Ectodermal cell (in vitro differentiated cells): ENCODE data around the gene SEC14L1.

Source experiments
- H3K27ac ChIP-seq: 2 replicates; pipeline ENCODE4 v1.7.0; 2013; ENCODE audit warnings: mild to moderate bottlenecking, low read depth, low read length; ENCODE audit not compliant: insufficient read depth, poor library complexity, severe bottlenecking
- H3K27me3 ChIP-seq: 2 replicates; pipeline ENCODE4 v1.7.0; 2013; ENCODE audit warnings: mild to moderate bottlenecking, low read length; ENCODE audit not compliant: insufficient read depth, control insufficient read depth, poor library complexity, severe bottlenecking
- H3K36me3 ChIP-seq: one replicate; pipeline ENCODE4 v1.7.0; 2013; ENCODE audit warnings: low read length; ENCODE audit not compliant: control insufficient read depth, insufficient read depth
- H3K4me1 ChIP-seq: one replicate; pipeline ENCODE4 v1.7.0; 2013; ENCODE audit warnings: low read length; ENCODE audit not compliant: control insufficient read depth, insufficient read depth
- H3K4me3 ChIP-seq: 2 replicates; pipeline ENCODE4 v1.7.0; 2013; ENCODE audit warnings: low read depth, low read length, control low read depth; ENCODE audit not compliant: insufficient read depth
- H3K9me3 ChIP-seq: 2 replicates; pipeline ENCODE4 v1.7.0; 2013; ENCODE audit warnings: mild to moderate bottlenecking, low read length, moderate library complexity; ENCODE audit not compliant: control insufficient read depth
- WGBS, 2 experiments: methylation state at CpG; one replicate each; pipeline ENCODE4 v1.1.7; 2013; ENCODE audit warnings: missing lambda C conversion rate in 2 of 2; 5-methylcytosine and 5-hydroxymethylcytosine counted together

SEC14L1 gene

DNA sequence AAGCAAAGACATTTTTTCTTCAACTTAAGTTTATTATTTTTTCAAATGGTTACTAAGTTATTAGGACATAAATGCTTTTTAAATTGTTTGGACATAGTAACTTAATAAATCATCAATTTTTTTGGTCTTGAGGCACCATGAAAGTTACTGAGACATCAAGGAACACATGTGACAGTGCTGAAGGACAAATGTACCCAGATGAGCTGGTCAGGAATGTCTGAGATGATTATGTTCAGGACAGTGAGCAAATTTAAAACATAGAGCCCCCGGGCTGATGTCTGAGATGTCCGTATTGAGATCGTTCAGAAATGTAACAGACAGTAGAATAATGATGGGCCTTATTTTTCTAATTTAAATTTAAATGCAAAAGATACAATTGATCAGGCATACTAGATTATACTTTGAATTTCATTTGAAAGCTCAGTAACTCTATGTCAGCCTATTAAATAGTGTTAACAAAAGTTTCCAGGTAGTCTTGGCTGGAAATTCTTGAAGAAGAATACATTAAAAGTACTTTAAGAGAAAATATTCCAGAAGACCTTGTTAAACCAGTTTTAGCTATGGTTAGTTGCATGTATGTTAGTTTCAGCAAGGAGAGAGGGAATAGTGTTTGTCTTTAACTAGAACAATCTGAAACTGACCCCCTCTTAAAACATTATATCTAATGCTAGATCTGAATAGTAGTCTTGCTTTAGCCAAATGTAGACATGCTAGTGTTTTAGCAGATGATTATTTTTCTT lies 36.4 kb downstream of the SEC14L1 start:
- Histone ChIP-seq H3K9me3 (peaks cover 4% of the 10 kb centered on the region), H3K27ac (no peak overlapping the region)
- 91 to 95% methylated on average over 3 of the region's 3 CpGs for WGBS, 2 experiments

DNA sequence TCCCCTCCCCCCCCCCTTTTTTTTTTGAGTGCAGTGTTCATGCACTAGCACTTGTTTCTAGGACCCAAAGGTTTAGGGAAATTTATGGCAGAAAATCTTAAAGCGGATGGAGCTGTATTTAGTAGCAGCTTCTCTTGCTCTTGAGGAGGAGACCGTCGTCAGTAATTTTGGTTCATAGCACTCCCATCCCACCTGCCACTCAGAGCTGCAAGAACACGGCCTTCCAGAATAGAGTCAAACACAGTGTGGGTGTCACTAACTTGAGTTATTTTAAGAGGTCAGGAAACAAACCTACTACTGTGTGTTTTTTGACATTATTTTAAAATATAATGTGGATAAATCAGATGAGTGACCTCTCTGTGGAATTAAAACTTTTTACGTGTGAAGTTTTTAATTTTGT lies 37.3 kb downstream of the SEC14L1 start:
- H3K27ac ChIP-seq: no peak overlapping the region
- peaks cover 6% of the 10 kb centered on the region for H3K4me1 ChIP-seq
- no peaks in the 10 kb centered on the region for H3K36me3 ChIP-seq
- H3K4me3 ChIP-seq: no peak overlapping the region
- no peaks in the 10 kb centered on the region for H3K27me3 ChIP-seq
- WGBS, 2 experiments: 91 to 96% methylated on average over 4 to 5 of the region's 5 CpGs
- H3K9me3 ChIP-seq: peaks cover 2% of the 10 kb centered on the region

More for the DNA sequence above, 36.4 kb downstream of the SEC14L1 start:
- Histone ChIP-seq H3K4me3 (no peak overlapping the region), H3K27me3 (no peaks in the 10 kb centered on the region), H3K36me3 (no peaks in the 10 kb centered on the region), H3K4me1 (peaks cover 2% of the 10 kb centered on the region)

- Histone ChIP-seq H3K27ac (no peak overlapping the region), H3K27me3 (no peaks in the 10 kb centered on the region), H3K36me3 (no peaks in the 10 kb centered on the region), H3K4me3 (no peak overlapping the region), H3K4me1 (peaks cover 6% of the 10 kb centered on the region), H3K9me3 (no peaks in the 10 kb centered on the region)
- 92 to 95% methylated on average over 14 of the region's 14 CpGs for WGBS, 2 experiments
Measured at GRCh38 chr17:77178563-77178962, 37.8 kb downstream of the SEC14L1 start.

GRCh38 chr17:77180503-77181357 lies 40.0 kb downstream of the SEC14L1 start:
- 93 to 94% methylated on average over 16 of the region's 16 CpGs for WGBS, 2 experiments
- H3K4me1 ChIP-seq: peaks cover 14% of the 10 kb centered on the region
- no peak overlapping the region for H3K4me3 ChIP-seq
- H3K9me3 ChIP-seq: no peaks in the 10 kb centered on the region
- H3K27ac ChIP-seq: no peak overlapping the region
- H3K36me3 ChIP-seq: no peaks in the 10 kb centered on the region
- H3K27me3 ChIP-seq: no peaks in the 10 kb centered on the region

DNA sequence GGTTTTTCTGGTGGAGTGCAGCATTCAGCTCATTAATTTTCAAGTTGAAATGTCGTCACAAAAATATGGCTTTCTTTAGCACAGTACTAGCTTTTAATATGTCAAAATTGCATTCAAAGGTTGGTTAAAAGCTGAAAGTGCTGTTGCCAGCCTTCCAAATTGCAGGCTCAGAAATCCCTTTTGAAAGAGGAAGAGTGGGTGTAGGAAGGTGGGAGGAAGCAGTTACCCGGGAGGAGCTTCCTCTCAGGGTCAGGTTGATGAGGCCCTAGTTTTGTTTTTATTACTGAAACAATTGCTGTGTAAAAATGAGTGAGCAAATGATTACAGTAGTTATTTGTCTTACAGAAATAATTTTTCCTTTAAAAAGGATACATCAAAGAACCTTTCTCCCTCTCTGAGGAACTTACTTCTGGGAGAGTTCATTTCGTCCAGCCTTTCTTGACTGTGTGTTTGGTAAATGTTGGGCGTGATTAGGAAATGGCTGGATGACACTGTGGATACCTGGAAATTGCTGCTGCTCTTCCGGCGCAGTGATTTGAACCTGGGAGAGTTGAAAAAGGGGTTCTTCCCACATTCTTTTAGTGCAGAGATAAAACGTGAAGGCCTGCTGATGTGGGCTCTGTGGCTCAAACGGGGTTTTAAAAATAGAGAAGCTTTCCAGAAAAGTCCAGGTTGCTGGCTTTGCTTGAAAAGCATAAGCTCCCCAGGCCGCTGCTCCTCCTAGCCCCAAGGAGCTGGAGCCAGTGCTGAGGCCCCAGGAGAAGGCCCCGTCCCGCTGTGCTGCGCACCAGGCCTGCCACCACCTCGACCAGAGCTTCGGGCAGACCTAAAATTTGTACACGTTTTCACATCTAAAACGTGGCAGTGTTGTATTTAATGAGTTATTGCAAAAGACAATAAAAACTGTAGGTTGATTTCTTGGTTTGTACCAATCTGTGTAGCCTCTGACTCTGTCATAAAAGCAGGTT lies 41.7 kb downstream of the SEC14L1 start:
- Histone ChIP-seq H3K4me1 (peaks cover 14% of the 10 kb centered on the region), H3K9me3 (no peaks in the 10 kb centered on the region), H3K4me3 (no peak overlapping the region), H3K27me3 (no peaks in the 10 kb centered on the region), H3K27ac (no peak overlapping the region), H3K36me3 (no peaks in the 10 kb centered on the region)
- 92% methylated on average over 16 of the region's 16 CpGs for WGBS, 2 experiments

GRCh38 chr17:77184474-77184873 lies 43.7 kb downstream of the SEC14L1 start:
- H3K4me1 ChIP-seq: peaks cover 14% of the 10 kb centered on the region
- no peaks in the 10 kb centered on the region for H3K9me3 ChIP-seq
- H3K27me3 ChIP-seq: no peaks in the 10 kb centered on the region
- H3K36me3 ChIP-seq: no peaks in the 10 kb centered on the region
- H3K4me3 ChIP-seq: no peak overlapping the region
- WGBS, 2 experiments: 89 to 93% methylated on average over 4 of the region's 4 CpGs
- H3K27ac ChIP-seq: no peak overlapping the region

- Histone ChIP-seq H3K9me3 (no peaks in the 10 kb centered on the region), H3K36me3 (no peaks in the 10 kb centered on the region), H3K4me3 (no peak overlapping the region), H3K27me3 (no peaks in the 10 kb centered on the region), H3K4me1 (peaks cover 14% of the 10 kb centered on the region), H3K27ac (no peak overlapping the region)
- WGBS, 2 experiments: 82 to 85% methylated on average over 7 of the region's 7 CpGs
Measured at GRCh38 chr17:77185137-77185536, 44.4 kb downstream of the SEC14L1 start.

DNA sequence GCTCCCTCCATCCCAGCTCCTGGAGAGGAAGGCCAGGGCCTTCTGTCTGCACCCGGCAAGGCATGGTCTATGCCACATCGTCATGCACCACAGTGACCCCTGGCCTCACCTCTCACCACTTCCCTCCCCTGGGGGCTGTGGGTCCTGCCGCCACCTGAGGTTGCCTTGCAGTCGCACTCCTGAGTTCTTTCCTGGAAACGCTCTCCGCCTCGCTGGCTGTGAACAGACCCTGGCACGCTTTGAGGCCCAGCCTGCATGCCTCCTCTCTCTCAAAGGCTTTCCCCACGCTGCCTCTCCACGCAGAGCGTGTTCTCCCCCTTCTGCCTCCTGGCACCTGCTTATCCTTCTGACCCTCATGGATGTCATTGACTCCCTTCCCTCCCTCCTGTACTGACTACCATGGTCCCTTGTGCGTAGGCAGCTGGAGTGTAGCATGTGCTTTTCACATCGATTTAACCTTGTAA lies 45.4 kb downstream of the SEC14L1 start:
- Histone ChIP-seq H3K4me1 (peaks cover 14% of the 10 kb centered on the region), H3K4me3 (no peak overlapping the region), H3K9me3 (no peaks in the 10 kb centered on the region), H3K27ac (no peak overlapping the region), H3K36me3 (no peaks in the 10 kb centered on the region), H3K27me3 (no peaks in the 10 kb centered on the region)
- 88 to 90% methylated on average over 13 of the region's 13 CpGs for WGBS, 2 experiments

DNA sequence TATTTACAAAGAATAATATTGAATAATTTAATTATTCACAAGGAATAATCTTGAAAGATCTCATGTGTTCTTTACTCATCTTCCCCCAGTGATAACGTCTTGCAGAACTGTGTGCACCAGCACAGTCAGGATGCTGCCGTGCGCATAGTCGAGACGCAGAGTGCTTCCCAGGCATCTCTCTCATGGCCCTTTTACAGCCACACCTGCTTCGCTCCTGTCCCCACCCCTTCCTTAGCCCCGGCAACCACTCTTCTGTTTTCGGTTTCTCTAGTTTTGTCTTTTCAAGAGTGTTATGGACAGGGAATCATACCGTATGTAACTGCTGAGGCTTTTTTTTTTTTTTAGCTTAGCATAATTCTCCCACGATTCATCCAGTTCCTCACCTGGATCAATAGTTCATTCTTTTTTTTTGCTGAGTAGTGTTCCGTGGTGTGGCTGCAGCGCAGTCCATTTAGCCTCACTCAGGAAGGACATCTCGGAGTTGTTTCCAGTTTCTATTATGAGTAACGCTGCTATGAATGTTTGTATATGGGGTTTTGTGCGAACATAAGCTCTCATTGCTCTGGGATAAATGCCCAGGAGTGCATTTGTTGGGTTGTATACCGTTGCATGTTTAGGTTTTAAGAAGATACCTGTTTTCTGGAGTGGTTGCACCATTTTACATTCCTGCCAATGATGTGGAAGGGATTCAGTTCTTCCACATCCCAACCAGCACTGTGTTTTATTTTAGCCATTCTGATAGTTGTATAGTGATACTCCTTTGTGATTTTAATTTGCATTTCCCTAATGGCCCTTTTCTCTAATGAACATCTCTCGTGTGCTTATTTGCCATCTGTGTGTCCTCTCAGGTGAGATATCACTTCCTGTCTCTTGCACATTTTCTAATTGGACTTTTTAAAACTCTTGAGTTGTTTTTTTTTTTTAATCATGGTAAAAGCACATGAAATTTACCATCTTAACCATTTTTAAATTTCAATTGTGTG lies 47.6 kb downstream of the SEC14L1 start:
- H3K27me3 ChIP-seq: no peaks in the 10 kb centered on the region
- WGBS, 2 experiments: 95 to 97% methylated on average over 17 of the region's 17 CpGs
- no peaks in the 10 kb centered on the region for H3K9me3 ChIP-seq
- peaks cover 8% of the 10 kb centered on the region for H3K4me1 ChIP-seq
- H3K36me3 ChIP-seq: peaks cover 4% of the 10 kb centered on the region
- H3K27ac ChIP-seq: no peak overlapping the region
- H3K4me3 ChIP-seq: no peak overlapping the region
